GM19193 (cell line): Measurements from ENCODE around the gene NEK11.

Source experiments
- POLR2A ChIP-seq: IDR thresholded peaks from 4 replicates; pipeline ENCODE4 v1.6.1; 2011; ENCODE audit not compliant: insufficient read depth, insufficient read length; ENCODE audit errors: extremely low read depth

Gene NEK11

GRCh38 chr3:131028844-131029243, 2.2 kb downstream of the NEK11 start:
- no peak for TF ChIP-seq POLR2A

GRCh38 chr3:131031660-131032059, 5.0 kb downstream of the NEK11 start:
- no peak for TF ChIP-seq POLR2A

- no peak for TF ChIP-seq POLR2A
These were observed 6.9 kb downstream of the NEK11 start for GRCh38 chr3:131033480-131034080.

DNA sequence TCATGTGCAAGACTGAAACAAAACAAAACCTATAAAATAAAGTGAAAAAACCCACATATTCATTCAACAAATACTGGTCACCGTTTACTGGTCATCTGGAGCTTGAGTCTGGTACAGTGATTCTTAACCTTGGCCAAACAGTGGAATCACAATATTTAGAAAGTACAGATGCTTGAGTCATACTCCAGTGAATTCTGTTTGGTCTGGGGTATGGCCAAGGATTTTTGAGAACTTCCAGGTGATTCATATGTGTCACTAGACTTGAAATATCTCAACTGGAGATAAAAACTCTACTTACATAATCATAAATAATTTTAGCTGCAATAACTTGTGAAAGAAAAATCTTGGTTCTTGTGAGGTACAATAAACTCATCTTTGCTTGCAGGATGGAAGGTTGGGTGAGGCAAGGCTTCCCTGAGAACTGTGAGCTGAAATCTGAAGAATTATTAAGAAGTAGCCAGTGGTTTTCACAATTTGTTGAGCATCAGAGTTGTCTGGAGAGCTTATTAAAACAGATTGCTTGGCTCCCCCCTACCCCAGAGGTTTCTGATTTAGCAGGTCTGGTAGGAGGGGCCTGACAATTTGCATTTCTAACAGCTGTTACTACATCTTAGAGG, 9.6 kb downstream of the NEK11 start:
- no peak for TF ChIP-seq POLR2A

DNA sequence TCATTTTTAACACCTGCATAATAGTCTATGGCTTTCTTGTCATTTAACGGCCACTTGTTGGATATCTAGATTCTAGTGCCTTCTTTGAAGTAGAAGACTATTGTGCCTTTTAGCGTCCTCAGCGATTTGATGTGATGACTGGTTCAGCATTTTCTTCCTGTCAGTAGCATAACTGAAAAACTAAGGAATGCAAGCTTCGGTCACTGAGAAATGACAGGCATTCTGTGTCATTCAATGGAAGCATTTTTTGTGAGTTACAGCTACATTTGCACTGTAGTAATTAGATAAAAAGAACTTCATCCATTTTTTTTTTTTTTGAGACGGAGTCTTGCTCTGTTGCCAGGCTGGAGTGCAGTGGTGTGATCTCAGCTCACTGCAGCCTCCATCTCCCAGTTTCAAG, 10.3 kb downstream of the NEK11 start:
- TF ChIP-seq POLR2A, result no peak

DNA sequence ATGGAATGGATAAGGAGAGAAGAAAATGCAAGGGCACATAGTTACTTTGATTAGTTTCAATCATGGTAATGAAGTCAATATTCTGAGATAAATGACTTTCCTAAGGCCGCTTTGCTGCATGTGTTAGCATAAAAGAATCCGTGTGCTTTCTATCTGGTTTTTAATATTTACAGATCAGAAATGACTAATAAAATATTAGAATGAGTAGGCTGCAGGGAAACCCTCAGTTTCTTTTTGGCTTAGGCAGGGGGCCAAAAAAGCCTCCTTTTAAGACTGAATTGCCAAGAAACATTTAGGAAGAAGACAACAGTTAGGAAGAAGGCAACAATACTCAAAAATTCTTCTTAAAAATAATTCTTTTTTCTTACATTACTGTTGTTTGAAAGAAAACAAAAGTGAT, 11.6 kb downstream of the NEK11 start:
- TF ChIP-seq POLR2A, result no peak

- TF ChIP-seq POLR2A, result no peak
These were observed 20.9 kb downstream of the NEK11 start for GRCh38 chr3:131047582-131047981.

GRCh38 chr3:131048030-131048429, 21.4 kb downstream of the NEK11 start:
- TF ChIP-seq POLR2A, result no peak

GRCh38 chr3:131050001-131050400, 23.3 kb downstream of the NEK11 start:
- TF ChIP-seq POLR2A, result no peak

DNA sequence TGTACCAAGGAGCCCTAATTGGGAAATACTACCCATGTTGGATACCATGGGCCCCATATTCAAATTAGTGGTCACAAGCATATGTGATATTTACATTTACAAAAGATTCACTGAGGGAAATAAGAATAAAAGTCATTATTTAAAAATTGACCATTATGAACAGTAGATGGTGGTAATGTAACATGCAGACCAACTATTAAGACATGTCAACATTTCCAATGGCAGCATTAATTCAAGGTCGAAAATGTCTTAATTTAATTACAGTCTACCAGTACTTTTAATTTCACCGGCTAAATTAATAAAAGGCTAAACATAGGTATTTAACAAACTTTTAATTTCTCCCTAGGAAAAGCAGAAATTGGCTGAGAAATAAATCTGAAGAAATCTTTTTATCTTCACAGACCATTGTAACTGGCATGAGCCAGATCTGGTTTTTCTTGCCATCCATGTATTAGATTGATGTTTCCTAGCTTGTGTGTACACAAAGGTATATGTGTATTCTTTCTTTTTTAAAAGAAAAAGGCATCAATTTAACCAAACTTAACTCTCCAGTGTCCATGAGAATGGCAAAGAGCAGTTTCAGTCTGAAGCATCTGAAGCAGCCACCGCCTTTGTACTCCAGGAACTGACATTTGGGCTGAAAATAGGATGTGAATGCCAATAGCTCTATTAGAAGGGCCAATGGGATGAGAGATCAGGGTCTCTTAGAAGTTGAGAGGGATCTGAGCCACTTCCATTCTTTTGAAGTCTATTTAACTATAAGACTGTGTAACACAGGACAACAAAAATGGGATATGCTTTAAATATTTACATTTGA, 26.6 kb downstream of the NEK11 start:
- TF ChIP-seq POLR2A, result no peak

DNA sequence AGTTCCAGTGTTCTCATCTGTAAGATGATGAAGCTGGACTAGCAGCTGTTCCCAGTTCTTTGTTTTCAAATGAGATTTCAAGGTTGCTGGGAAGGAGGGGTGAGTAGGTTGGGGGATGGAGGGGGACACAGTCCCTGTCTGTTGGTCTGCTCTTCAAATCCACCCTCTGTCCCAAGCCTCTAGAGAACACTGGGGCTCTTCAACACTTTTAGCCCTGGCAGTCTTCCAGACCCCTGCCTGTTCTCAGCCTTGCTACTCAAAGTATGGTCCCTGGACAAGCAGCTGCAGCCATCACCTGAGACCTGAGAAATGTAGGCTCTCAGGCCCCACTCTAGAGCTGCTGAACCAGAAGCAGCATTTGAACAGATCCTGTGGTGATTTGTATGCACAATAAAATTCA, 41.3 kb downstream of the NEK11 start:
- TF ChIP-seq POLR2A, result no peak

- no peak for TF ChIP-seq POLR2A
These were observed 45.5 kb downstream of the NEK11 start for GRCh38 chr3:131072099-131072559.

- TF ChIP-seq POLR2A, result no peak
These were observed 46.2 kb downstream of the NEK11 start for GRCh38 chr3:131072845-131073244.

DNA sequence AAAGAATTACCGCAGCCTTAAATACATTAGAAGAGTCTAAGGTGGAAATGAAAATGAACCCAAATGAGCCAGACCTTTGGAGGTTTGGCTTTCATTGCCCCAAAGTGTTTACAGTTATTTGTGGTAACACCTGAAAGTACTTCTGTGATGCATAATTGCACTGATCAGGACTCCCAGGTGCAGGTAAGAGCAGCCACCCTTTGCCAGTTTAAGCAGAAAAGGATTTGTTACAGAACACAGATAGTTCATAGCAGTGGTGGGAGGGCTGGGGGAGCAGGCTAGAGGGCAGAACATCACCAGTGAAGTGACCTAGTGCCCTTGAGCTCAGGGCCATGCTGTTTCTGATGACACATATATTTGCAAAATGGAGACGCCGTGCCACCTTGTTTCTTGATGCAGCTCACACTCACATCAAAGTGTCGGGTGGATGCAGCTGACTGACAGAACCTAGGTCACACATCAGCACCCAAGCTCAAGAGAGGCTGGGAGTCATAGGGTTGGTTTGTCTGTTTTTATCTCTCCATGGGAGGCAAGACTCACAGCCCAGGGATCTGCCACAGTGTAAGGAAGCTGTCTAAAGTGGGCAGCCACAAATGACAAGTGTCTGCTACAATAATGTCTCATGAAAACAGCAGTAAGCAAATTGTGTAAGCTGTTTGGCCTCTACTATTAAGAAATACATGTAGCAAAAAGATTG, 49.1 kb downstream of the NEK11 start:
- no peak for TF ChIP-seq POLR2A

DNA sequence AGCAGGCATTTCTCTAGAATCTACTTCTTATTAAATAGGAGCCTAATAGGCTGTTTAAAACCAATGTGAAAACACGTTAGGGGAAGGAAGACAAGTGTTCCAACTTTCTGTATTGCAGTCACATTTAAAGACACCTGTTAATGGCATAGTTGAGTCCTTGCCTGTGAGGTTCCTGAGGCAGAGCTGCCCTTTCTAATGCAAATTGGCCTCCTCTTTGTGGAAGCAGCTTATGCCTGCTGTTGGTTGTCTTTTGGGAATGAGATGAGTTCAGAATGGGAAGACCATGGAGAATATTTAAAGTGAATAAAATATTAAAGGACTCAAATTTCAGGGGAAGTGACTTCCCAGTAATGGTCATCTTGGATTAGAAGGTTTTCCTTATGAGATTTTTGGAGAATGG, 51.2 kb downstream of the NEK11 start:
- TF ChIP-seq POLR2A, result no peak
